Activated T-cell treated with anti-CD3 and anti-CD28 coated beads, Interleukin-2, amount 50 U/mL, for 4 hours (primary cell): Measurements from ENCODE around the gene SYNJ2BP. TPM values are rescaled to one million over a fixed set of nuclear protein-coding genes. Genes with fewer than 3 reads are reported as not detected.
"Not testable (repeated sequence)": the region's sequence is repeated elsewhere in the genome, so short reads cannot be mapped to it uniquely, and the experiment has no call there.

Experiments used
- ATAC-seq, 2 donors: fragments of 200-7000 bp; cut with Tn5 transposase; one replicate each; pipeline ENCODE4 v1.10.0; 2021
- DNase-seq: peaks from one replicate; pipeline ENCODE4 v3.0.0-alpha.2; 2020
- H3K27me3 Mint-ChIP-seq: one replicate; pipeline ENCODE4 v1.8.0; 2021; ENCODE audit warnings: low read depth, mixed read lengths
- H3K36me3 Mint-ChIP-seq: one replicate; pipeline ENCODE4 v1.8.0; 2022; ENCODE audit warnings: mixed read lengths; ENCODE audit not compliant: insufficient read depth
- H3K4me1 Mint-ChIP-seq: one replicate; pipeline ENCODE4 v1.8.0; 2021; ENCODE audit warnings: low read depth, mixed read lengths
- H3K4me3 Mint-ChIP-seq: one replicate; pipeline ENCODE4 v1.8.0; 2021; ENCODE audit warnings: mild to moderate bottlenecking, moderate library complexity, mixed read lengths
- H3K9me3 Mint-ChIP-seq: one replicate; pipeline ENCODE4 v1.8.0; 2021; ENCODE audit warnings: mixed read lengths
- total RNA-seq, 3 donors: library from RNA; stranded (reverse); gene quantifications; one replicate each; pipeline ENCODE4 v1.2.1, GENCODE V29; 2021

Gene SYNJ2BP
- total RNA-seq, 3 donors from 2014 or later, result 3.8 to 5.1 (median 3.9) TPM

- not testable (repeated sequence) for H3K9me3 Mint-ChIP-seq, H3K27me3 Mint-ChIP-seq, ATAC-seq, DNase-seq, H3K4me3 Mint-ChIP-seq
- H3K36me3 Mint-ChIP-seq, result peaks cover 29% of the 10 kb centered on the region
- H3K4me1 Mint-ChIP-seq, result peaks cover 32% of the 10 kb centered on the region
Observed at GRCh38 chr14:70406216-70406615, 10.7 kb downstream of the SYNJ2BP start.

DNA sequence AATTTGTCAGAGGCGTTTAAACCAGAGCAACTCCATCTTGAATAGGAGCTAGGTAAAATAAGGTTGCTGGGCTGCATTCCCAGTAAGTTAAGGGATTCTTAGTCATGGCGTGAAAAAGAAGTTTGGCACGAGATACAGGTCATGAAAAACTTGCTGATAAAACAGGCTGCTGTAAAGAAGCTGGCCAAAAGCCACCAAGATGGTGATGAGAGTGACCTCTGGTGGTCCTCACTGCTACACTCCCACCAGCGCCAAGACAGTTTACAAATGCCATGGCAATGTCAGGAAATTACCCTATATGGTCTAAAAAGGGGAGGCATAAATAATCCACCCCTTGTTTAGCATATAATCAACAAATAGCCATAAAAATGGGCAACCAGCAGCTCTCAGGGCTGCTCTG lies 13.6 kb downstream of the SYNJ2BP start:
- H3K36me3 Mint-ChIP-seq, result peaks cover 20% of the 10 kb centered on the region
- not testable (repeated sequence) for H3K27me3 Mint-ChIP-seq, H3K9me3 Mint-ChIP-seq

GRCh38 chr14:70401643-70402042 lies 15.2 kb downstream of the SYNJ2BP start:
- Mint-ChIP-seq H3K4me1 (peaks cover 17% of the 10 kb centered on the region), H3K9me3 (no peaks in the 10 kb centered on the region), H3K36me3 (peaks cover 18% of the 10 kb centered on the region), H3K27me3 (no peaks in the 10 kb centered on the region), H3K4me3 (no peak overlapping the region)
- ATAC-seq (no peak), DNase-seq (no peak)

More for the DNA sequence above, 13.6 kb downstream of the SYNJ2BP start:
- ATAC-seq, H3K4me3 Mint-ChIP-seq, DNase-seq: not testable (repeated sequence)
- peaks cover 22% of the 10 kb centered on the region for H3K4me1 Mint-ChIP-seq

DNA sequence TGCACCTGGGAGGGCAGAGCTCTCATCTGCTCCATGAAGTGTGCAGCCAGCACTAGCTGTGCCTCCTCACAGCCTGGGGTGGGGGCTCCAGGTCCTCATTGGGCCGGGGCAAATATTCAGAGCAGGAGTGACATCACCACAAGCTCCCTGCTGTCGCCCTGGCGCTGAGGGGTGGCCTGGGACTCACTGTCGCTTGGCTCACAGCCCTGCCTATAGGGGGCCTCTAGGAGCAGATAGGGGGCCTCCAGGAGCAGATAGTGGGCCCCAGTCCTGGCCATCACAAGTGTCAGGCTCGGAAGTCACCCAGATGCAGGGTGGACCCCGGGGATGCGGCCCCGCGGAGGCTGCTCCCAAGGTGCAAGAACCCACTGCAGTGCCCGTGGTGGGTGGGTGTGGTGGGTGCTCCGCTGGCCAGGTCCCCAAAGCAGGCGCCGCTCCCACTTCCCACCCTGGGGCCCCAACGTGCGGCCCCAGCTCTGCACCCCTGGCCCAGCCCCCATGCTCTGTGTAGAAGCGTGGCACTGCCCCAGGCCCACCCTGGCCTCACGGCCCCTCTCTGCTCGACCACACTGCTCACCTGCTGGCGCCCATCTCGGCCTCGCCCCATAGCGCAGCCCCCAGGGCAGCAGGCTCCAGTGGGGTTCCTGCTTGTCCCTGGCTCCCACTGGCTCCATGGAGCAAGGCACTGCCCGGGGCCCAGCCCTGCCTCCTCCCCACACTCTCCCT lies 18.0 kb downstream of the SYNJ2BP start:
- no peaks in the 10 kb centered on the region for H3K27me3 Mint-ChIP-seq
- ATAC-seq (no peak), DNase-seq (no peak)
- H3K4me1 Mint-ChIP-seq, result peaks cover 4% of the 10 kb centered on the region
- no peak overlapping the region for H3K4me3 Mint-ChIP-seq
- peaks cover 9% of the 10 kb centered on the region for H3K36me3 Mint-ChIP-seq
- H3K9me3 Mint-ChIP-seq, result peaks cover 4% of the 10 kb centered on the region

GRCh38 chr14:70398280-70398679 lies 18.6 kb downstream of the SYNJ2BP start:
- Mint-ChIP-seq H3K4me3 (no peak overlapping the region), H3K36me3 (peaks cover 12% of the 10 kb centered on the region), H3K9me3 (peaks cover 7% of the 10 kb centered on the region), H3K27me3 (no peaks in the 10 kb centered on the region), H3K4me1 (peaks cover 4% of the 10 kb centered on the region)
- DNase-seq, result no peak
- no peak for ATAC-seq

DNA sequence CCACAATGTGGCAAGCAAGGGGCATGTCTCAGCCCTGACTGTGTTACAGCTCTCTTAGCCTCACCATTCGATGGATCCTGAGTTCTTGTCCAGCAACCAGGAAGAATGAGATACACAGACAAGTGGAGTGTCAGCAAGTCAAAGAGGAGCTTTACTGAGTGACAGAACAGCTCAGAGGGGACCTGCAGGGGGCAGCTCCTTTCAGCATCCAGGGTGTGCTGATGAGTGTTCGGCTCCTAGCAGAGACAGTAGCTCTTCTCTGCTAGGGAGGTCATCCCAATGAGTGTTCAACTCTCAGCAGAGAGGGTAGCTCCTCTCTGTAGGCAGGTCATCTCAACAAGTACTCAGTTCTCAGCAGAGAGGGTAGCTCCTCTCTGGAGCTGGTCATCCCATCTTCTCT lies 19.1 kb downstream of the SYNJ2BP start:
- ATAC-seq (no peak), DNase-seq (no peak)
- Mint-ChIP-seq H3K4me3 (no peak overlapping the region), H3K27me3 (no peaks in the 10 kb centered on the region), H3K9me3 (peaks cover 7% of the 10 kb centered on the region), H3K4me1 (peaks cover 2% of the 10 kb centered on the region), H3K36me3 (peaks cover 15% of the 10 kb centered on the region)

GRCh38 chr14:70394674-70395306 lies 22.1 kb downstream of the SYNJ2BP start:
- peaks cover 2% of the 10 kb centered on the region for H3K4me1 Mint-ChIP-seq

DNA sequence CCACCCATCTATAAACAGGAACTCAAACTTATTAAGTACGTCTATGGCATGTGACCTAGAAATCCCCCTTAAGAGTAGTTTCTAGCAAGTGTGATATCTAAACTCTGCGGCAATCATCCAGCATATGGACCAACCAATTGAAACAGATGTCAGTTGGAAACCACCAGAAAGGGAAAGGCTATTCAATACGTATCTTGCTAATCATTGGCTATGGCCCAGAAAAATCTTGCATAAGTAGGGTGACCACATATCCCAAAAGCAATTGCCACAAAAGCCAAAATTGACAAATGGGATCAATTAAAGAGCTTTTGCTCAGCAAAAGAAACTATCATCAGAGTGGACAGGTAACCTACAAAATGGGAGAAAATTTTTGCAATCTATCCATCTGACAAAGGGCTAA lies 24.2 kb downstream of the SYNJ2BP start:
- peaks cover 20% of the 10 kb centered on the region for H3K36me3 Mint-ChIP-seq
- ATAC-seq (no peak), DNase-seq (no peak)
- H3K27me3 Mint-ChIP-seq, result no peaks in the 10 kb centered on the region
- no peak overlapping the region for H3K4me3 Mint-ChIP-seq
- H3K9me3 Mint-ChIP-seq, result peaks cover 7% of the 10 kb centered on the region
- H3K4me1 Mint-ChIP-seq, result peaks cover 2% of the 10 kb centered on the region

More at GRCh38 chr14:70394674-70395306, 22.1 kb downstream of the SYNJ2BP start:
- no peak for DNase-seq
- H3K9me3 Mint-ChIP-seq, result peaks cover 7% of the 10 kb centered on the region
- no peak overlapping the region for H3K4me3 Mint-ChIP-seq
- no peaks in the 10 kb centered on the region for H3K27me3 Mint-ChIP-seq
- ATAC-seq, result no peak
- H3K36me3 Mint-ChIP-seq, result peaks cover 13% of the 10 kb centered on the region

GRCh38 chr14:70391493-70392391 lies 25.1 kb downstream of the SYNJ2BP start:
- Mint-ChIP-seq H3K9me3 (peaks cover 7% of the 10 kb centered on the region), H3K4me1 (peaks cover 2% of the 10 kb centered on the region), H3K4me3 (no peak overlapping the region), H3K36me3 (peaks cover 23% of the 10 kb centered on the region), H3K27me3 (no peaks in the 10 kb centered on the region)
- DNase-seq, result no peak
- ATAC-seq, result no peak

- no peaks in the 10 kb centered on the region for H3K9me3 Mint-ChIP-seq
- DNase-seq (no peak), ATAC-seq (no peak)
- H3K4me1 Mint-ChIP-seq, result no peaks in the 10 kb centered on the region
- no peak overlapping the region for H3K4me3 Mint-ChIP-seq
- H3K36me3 Mint-ChIP-seq, result peaks cover 18% of the 10 kb centered on the region
- no peaks in the 10 kb centered on the region for H3K27me3 Mint-ChIP-seq
Observed at GRCh38 chr14:70382536-70382935, 34.4 kb downstream of the SYNJ2BP start.

DNA sequence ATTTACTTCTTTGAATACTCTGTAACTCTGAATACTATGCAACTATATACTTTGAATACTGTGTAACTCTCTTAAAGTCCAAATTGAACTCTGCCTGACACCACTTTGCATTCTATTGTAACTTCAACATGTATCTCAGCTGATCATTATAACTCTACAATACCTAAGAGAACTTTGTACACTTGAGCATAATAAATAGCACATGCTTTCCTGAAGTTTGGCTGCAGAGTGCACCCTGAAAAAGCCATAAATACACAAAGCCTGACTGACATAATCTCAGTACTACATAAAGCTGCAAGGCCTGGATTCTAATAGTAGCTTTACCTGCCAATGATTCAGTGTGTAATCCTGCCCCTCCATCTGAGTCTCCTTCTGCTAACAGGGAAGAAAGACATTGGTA lies 36.1 kb downstream of the SYNJ2BP start:
- Mint-ChIP-seq H3K4me1 (no peaks in the 10 kb centered on the region), H3K36me3 (peaks cover 10% of the 10 kb centered on the region), H3K27me3 (no peaks in the 10 kb centered on the region), H3K9me3 (no peaks in the 10 kb centered on the region), H3K4me3 (no peak overlapping the region)
- DNase-seq, result no peak
- no peak for ATAC-seq

- no peaks in the 10 kb centered on the region for H3K27me3 Mint-ChIP-seq
- H3K4me3 Mint-ChIP-seq, result no peak overlapping the region
- H3K4me1 Mint-ChIP-seq, result no peaks in the 10 kb centered on the region
- no peak for ATAC-seq
- DNase-seq, result no peak
- no peaks in the 10 kb centered on the region for H3K9me3 Mint-ChIP-seq
- H3K36me3 Mint-ChIP-seq, result peaks cover 11% of the 10 kb centered on the region
Observed at GRCh38 chr14:70378696-70379095, 38.2 kb downstream of the SYNJ2BP start.
